GM19328 (cell line): Measurements from ENCODE around the gene NKAIN2.
"Not testable (repeated sequence)": the region's sequence is repeated elsewhere in the genome, so short reads cannot be mapped to it uniquely, and the experiment has no call there.

Experiments used
- ATAC-seq: cut with Tn5 transposase; IDR thresholded peaks from one replicate; pipeline ENCODE4 v1.9.1; 2021; ENCODE audit warnings: mild to moderate bottlenecking, moderate library complexity; ENCODE audit not compliant: unreplicated experiment

Gene NKAIN2

GRCh38 chr6:124190256-124190655 is 386.6 kb downstream of the NKAIN2 start:
- no peak for ATAC-seq

GRCh38 chr6:124193132-124193531 is 389.5 kb downstream of the NKAIN2 start:
- ATAC-seq, result no peak

- ATAC-seq, result no peak
These were observed 393.5 kb downstream of the NKAIN2 start for GRCh38 chr6:124197148-124197547.

GRCh38 chr6:124199286-124199685 is 395.6 kb downstream of the NKAIN2 start:
- no peak for ATAC-seq

- no peak for ATAC-seq
These were observed 397.0 kb downstream of the NKAIN2 start for GRCh38 chr6:124200661-124201060.

GRCh38 chr6:124203101-124203811 is 399.6 kb downstream of the NKAIN2 start:
- ATAC-seq, result no peak

GRCh38 chr6:124203812-124204167 is 400.1 kb downstream of the NKAIN2 start:
- no peak for ATAC-seq

GRCh38 chr6:124205921-124206320 is 402.3 kb downstream of the NKAIN2 start:
- ATAC-seq, result no peak

GRCh38 chr6:124223611-124224345 is 420.1 kb downstream of the NKAIN2 start:
- ATAC-seq, result no peak

- no peak for ATAC-seq
These were observed 422.7 kb downstream of the NKAIN2 start for GRCh38 chr6:124226396-124226795.

GRCh38 chr6:124233221-124233620 is 429.6 kb downstream of the NKAIN2 start:
- no peak for ATAC-seq

- ATAC-seq, result no peak
These were observed 431.1 kb downstream of the NKAIN2 start for GRCh38 chr6:124234801-124235200.

- no peak for ATAC-seq
These were observed 434.2 kb downstream of the NKAIN2 start for GRCh38 chr6:124237911-124238310.

- not testable (repeated sequence) for ATAC-seq
These were observed 434.7 kb downstream of the NKAIN2 start for GRCh38 chr6:124238408-124238807.

- no peak for ATAC-seq
These were observed 451.4 kb downstream of the NKAIN2 start for GRCh38 chr6:124254941-124255685.

GRCh38 chr6:124260337-124260736 is 456.7 kb downstream of the NKAIN2 start:
- ATAC-seq, result no peak

- ATAC-seq, result no peak
These were observed 466.1 kb downstream of the NKAIN2 start for GRCh38 chr6:124269733-124270132.

GRCh38 chr6:124273701-124274100 is 470.0 kb downstream of the NKAIN2 start:
- ATAC-seq, result no peak

- no peak for ATAC-seq
These were observed 478.9 kb downstream of the NKAIN2 start for GRCh38 chr6:124282541-124282940.

GRCh38 chr6:124283486-124283885 is 479.8 kb downstream of the NKAIN2 start:
- ATAC-seq, result no peak

GRCh38 chr6:124285146-124285545 is 481.5 kb downstream of the NKAIN2 start:
- ATAC-seq, result no peak
